ENCODE results near the gene UBE2L6.

GRCh38 chr11:57542582-57542981 is 24.9 kb downstream of the UBE2L6 start:
- TF ChIP-seq CTCF (IDR thresholded peaks at IDR 0.05), result no peak
- no peak for TF ChIP-seq NFE2L1 (CRISPR knock-in tag; IDR thresholded peaks at IDR 0.05)
- no peak for TF ChIP-seq CREB1 (CRISPR knock-in tag; IDR thresholded peaks at IDR 0.05)
- no peak for TF ChIP-seq TP53 (CRISPR knock-in tag; IDR thresholded peaks at IDR 0.05)
- TF ChIP-seq JUN (CRISPR knock-in tag; IDR thresholded peaks at IDR 0.05), result no peak
- TF ChIP-seq, protein P1, sequence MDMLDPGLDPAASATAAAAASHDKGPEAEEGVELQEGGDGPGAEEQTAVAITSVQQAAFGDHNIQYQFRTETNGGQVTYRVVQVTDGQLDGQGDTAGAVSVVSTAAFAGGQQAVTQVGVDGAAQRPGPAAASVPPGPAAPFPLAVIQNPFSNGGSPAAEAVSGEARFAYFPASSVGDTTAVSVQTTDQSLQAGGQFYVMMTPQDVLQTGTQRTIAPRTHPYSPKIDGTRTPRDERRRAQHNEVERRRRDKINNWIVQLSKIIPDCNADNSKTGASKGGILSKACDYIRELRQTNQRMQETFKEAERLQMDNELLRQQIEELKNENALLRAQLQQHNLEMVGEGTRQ (CRISPR knock-in tag; IDR thresholded peaks at IDR 0.05), result no peak
- no peak for TF ChIP-seq FOXJ3 (CRISPR knock-in tag; IDR thresholded peaks at IDR 0.05; ENCODE audit: borderline replicate concordance)
- no peak for TF ChIP-seq ZBTB43 (CRISPR knock-in tag; IDR thresholded peaks at IDR 0.05)
- no peak for TF ChIP-seq SMAD3 (CRISPR knock-in tag; IDR thresholded peaks at IDR 0.05; ENCODE audit: borderline replicate concordance)
- TF ChIP-seq, protein P2, sequence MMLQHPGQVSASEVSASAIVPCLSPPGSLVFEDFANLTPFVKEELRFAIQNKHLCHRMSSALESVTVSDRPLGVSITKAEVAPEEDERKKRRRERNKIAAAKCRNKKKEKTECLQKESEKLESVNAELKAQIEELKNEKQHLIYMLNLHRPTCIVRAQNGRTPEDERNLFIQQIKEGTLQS (CRISPR knock-in tag; conservative IDR thresholded peaks at IDR 0.05), result no peak
- TF ChIP-seq ZNF232 (CRISPR knock-in tag; IDR thresholded peaks at IDR 0.05), result no peak
- no peak for TF ChIP-seq NFYB (CRISPR knock-in tag; conservative IDR thresholded peaks at IDR 0.05; ENCODE audit: low read depth)
- no peak for TF ChIP-seq TCF7 (CRISPR knock-in tag; IDR thresholded peaks at IDR 0.05; ENCODE audit: low read depth)
- TF ChIP-seq E2F4 (CRISPR knock-in tag; IDR thresholded peaks at IDR 0.05; ENCODE audit: borderline replicate concordance, low read depth), result no peak
